Kidney (tissue), 14 donors: ENCODE data around the gene CCDC102A. TPM values are rescaled to one million over a fixed set of nuclear protein-coding genes. Genes with fewer than 3 reads are reported as not detected.

Source experiments
- DNase-seq, 5 donors: peaks; one replicate each; pipeline ENCODE4 v3.0.0-alpha.2; 2013 to 2020
- FAIRE-seq: peaks from 2 replicates; lab custom pipeline; 2012; peaks lifted over from hg19 to GRCh38; lab: Jason Lieb, UNC
- H3K27ac ChIP-seq, 2 donors: one replicate each; pipeline ENCODE4 v1.7.0; 2013; ENCODE audit warnings: low read depth in 2 of 2, low read length in 2 of 2, inconsistent platforms in 1 of 2
- H3K27me3 ChIP-seq: one replicate; pipeline ENCODE4 v1.7.1; 2013; ENCODE audit warnings: low read length, inconsistent platforms; ENCODE audit not compliant: control insufficient read depth, insufficient read depth
- H3K36me3 ChIP-seq, 3 donors: one replicate each; pipeline versions ENCODE4 v1.7.0 to v1.7.1; 2013; ENCODE audit warnings: low read length in 3 of 3, control low read depth in 1 of 3, inconsistent platforms in 1 of 3; ENCODE audit not compliant: insufficient read depth in 3 of 3, control insufficient read depth in 2 of 3
- H3K4me1 ChIP-seq, 3 donors: one replicate each; pipeline versions ENCODE4 v1.7.0 to v1.7.1; 2013; ENCODE audit warnings: low read length in 3 of 3, inconsistent platforms in 1 of 3, low read depth in 1 of 3; ENCODE audit not compliant: control insufficient read depth in 2 of 3, insufficient read depth in 2 of 3
- H3K4me3 ChIP-seq, 3 donors: one replicate each; pipeline versions ENCODE4 v1.7.0 to v1.8.1; 2013; ENCODE audit warnings: low read length in 3 of 3, control low read depth in 1 of 3, inconsistent platforms in 1 of 3
- H3K9ac ChIP-seq, 3 donors: one replicate each; pipeline versions ENCODE4 v1.7.0 to v1.7.1; 2013; ENCODE audit warnings: low read length in 3 of 3, control low read depth in 1 of 3, inconsistent platforms in 1 of 3
- H3K9me3 ChIP-seq, 3 donors: one replicate each; pipeline versions ENCODE4 v1.7.0 to v1.7.1; 2013; ENCODE audit warnings: low read length in 3 of 3, control low read depth in 1 of 3, inconsistent platforms in 1 of 3; ENCODE audit not compliant: control insufficient read depth in 2 of 3, insufficient read depth in 1 of 3
- CTCF ChIP-seq: IDR thresholded peaks from 3 replicates; pipeline ENCODE4 v1.5.1; 2012; ENCODE audit warnings: mild to moderate bottlenecking, moderate library complexity, borderline replicate concordance; ENCODE audit not compliant: insufficient read depth; ENCODE audit errors: extremely low read depth
- intact Hi-C: fragments of 100-400 bp; cut with DNase I; formaldehyde crosslinking; loops from one replicate; pipeline ENCODE4 v1.11.1; 2022
- polyA plus RNA-seq: library from polyadenylated mRNA; stranded (reverse); fragments of 350-450 nt; fragmentation: Illumina TruSeq; extraction: RNeasy Lipid Tissue Mini Kit (QIAGEN cat#74804); gene quantifications from one replicate; pipeline ENCODE4 v1.2.3, GENCODE V29; 2014; ENCODE audit warnings: low read depth, low replicate concordance; ENCODE audit not compliant: insufficient read depth
- total RNA-seq: library from RNA; stranded (reverse); fragmentation: NEBNext Ultra II Directional; extraction: Animal tissue kit (Norgen Biotek cat#: 25700); gene quantifications from one replicate; pipeline ENCODE4 v1.2.1, GENCODE V29; 2021
- donor health status: control.
- donor health status: control.
- donor health status: control.
- donor health status: control.
- donor health status: control.
- donor health status: DM: yes; HTN: yes; CAD: no.
- donor health status: Normal renal cell carcinoma (clear cell type).

Gene CCDC102A
- total and polyA plus RNA-seq, 2 donors from 2014 or later: 5.7 to 11.9 TPM

GRCh38 chr16:57577214-57577613 lies 40.8 kb upstream of the CCDC102A start:
- no peaks in the 10 kb centered on the region for H3K9me3 ChIP-seq
- no peak overlapping the region for H3K9ac ChIP-seq
- no peak for TF ChIP-seq CTCF
- H3K36me3 ChIP-seq: peaks cover 0 to 3% (median 0%) of the 10 kb centered on the region in 3 donors
- DNase-seq: no peak
- FAIRE-seq: no peak
- no peak overlapping the region for H3K4me3 ChIP-seq
- no peaks in the 10 kb centered on the region for H3K27me3 ChIP-seq
- intact Hi-C loops: loop anchor here (10.0 kb wide), 1 partner anchor 428 kb away; the partner anchor contains the start of genes USB1 and ZNF319
- H3K4me1 ChIP-seq: peaks cover 0 to 2% (median 0%) of the 10 kb centered on the region in 3 donors
- H3K27ac ChIP-seq: no peak overlapping the region

GRCh38 chr16:57576429-57576870 lies 40.1 kb upstream of the CCDC102A start:
- H3K4me1 ChIP-seq: peaks cover 0 to 2% (median 0%) of the 10 kb centered on the region in 3 donors
- FAIRE-seq (no peak), DNase-seq (peak; percentile 80 to 89 (median 85))
- H3K4me3 ChIP-seq: no peak overlapping the region
- intact Hi-C loops: loop anchor here (10.0 kb wide), 1 partner anchor 428 kb away; the partner anchor contains the start of genes USB1 and ZNF319
- no peak overlapping the region for H3K27ac ChIP-seq
- no peaks in the 10 kb centered on the region for H3K27me3 ChIP-seq
- H3K9ac ChIP-seq: no peak overlapping the region
- H3K9me3 ChIP-seq: no peaks in the 10 kb centered on the region
- peak; percentile 91 for TF ChIP-seq CTCF
- peaks cover 0 to 3% (median 0%) of the 10 kb centered on the region in 3 donors for H3K36me3 ChIP-seq

GRCh38 chr16:57575468-57576277 lies 39.3 kb upstream of the CCDC102A start:
- intact Hi-C loops: loop anchor here (10.0 kb wide), 1 partner anchor 429 kb away; the partner anchor contains the start of genes USB1 and ZNF319
- H3K9me3 ChIP-seq: no peaks in the 10 kb centered on the region
- H3K4me3 ChIP-seq: no peak overlapping the region
- H3K36me3 ChIP-seq: peaks cover 0 to 3% (median 0%) of the 10 kb centered on the region in 3 donors
- H3K4me1 ChIP-seq: peaks cover 0 to 2% (median 0%) of the 10 kb centered on the region in 3 donors
- peak in 1 of 5 donors; percentile 54 for DNase-seq
- no peak for FAIRE-seq
- H3K27ac ChIP-seq: no peak overlapping the region
- no peak for TF ChIP-seq CTCF
- H3K9ac ChIP-seq: no peak overlapping the region
- H3K27me3 ChIP-seq: no peaks in the 10 kb centered on the region
